ENCODE measurements around the gene HINT3.

Gene HINT3

DNA sequence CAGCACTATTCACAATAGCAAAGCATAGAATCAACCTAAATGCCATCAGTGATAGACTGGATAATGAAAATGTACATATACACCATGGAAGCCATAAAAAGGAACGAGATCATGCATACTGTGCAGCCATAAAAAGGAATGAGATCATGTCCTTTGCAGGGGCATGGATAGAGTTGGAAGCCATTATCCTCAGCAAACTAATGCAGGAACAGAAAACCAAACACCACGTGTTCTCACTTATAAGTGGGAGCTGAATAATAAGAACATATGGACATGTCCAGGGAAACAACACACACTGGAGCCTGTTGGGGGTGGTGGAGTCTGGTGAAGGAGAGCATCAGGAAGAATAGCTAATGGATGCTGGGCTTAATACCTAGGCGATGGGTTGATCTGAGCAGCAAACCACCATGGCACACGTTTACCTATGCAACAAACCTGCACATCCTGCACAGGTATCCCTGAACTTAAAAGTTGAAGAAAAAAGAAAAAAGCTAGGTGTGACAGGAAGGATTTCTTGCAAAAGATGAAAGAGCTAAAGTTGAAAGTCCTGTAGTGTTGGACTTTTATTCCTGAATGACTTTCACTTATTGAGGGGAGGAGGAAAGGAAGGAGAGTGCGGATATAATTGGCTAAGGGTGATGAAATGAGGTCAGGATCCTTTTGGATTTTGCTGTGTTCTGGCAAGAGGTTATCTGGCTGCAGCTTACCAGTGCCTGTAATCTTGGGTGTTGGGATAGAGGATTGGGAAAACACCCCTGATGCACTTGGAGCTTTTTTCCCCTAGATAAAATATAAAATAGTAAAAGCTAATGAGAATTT, 38.3 kb downstream of the HINT3 start:
- H3K4me3 ChIP-seq (ENCODE audit: low read length), result no peak overlapping the region
- TF ChIP-seq, protein P1, sequence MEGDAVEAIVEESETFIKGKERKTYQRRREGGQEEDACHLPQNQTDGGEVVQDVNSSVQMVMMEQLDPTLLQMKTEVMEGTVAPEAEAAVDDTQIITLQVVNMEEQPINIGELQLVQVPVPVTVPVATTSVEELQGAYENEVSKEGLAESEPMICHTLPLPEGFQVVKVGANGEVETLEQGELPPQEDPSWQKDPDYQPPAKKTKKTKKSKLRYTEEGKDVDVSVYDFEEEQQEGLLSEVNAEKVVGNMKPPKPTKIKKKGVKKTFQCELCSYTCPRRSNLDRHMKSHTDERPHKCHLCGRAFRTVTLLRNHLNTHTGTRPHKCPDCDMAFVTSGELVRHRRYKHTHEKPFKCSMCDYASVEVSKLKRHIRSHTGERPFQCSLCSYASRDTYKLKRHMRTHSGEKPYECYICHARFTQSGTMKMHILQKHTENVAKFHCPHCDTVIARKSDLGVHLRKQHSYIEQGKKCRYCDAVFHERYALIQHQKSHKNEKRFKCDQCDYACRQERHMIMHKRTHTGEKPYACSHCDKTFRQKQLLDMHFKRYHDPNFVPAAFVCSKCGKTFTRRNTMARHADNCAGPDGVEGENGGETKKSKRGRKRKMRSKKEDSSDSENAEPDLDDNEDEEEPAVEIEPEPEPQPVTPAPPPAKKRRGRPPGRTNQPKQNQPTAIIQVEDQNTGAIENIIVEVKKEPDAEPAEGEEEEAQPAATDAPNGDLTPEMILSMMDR (IDR thresholded peaks at IDR 0.05; ENCODE audit: insufficient read depth, low read depth, low read length, missing control alignments), result no peak
- DNase-seq (ENCODE audit: low read depth), result no peak

DNA sequence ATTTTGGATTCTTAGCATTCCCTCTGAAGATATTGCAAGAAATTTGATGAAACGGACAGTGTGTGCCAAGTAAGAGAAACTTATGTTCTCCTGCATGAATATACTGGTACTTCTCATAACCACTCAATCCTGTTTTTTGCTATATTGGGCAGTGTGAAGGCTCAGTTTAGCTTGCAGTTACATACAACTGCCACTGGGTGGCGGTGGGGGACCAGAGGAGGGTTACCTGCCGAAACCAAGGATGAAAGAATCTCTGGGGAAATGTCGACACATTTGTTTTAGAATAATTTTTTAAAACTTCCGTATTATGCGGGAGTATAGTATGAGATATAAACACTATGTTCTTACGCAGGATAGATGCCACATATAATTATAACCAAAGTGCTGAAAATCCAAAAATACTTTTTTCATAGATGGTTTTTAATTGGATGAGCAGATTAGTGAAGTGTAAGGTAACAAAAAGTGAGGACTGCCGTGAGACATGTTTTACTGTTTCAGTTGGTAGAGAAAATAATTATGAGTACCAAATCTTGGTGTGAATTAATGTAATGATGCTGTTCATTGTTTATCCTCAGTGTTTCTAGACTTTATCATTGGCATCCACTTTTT, 39.5 kb downstream of the HINT3 start:
- TF ChIP-seq, protein P1 (IDR thresholded peaks at IDR 0.05; ENCODE audit: insufficient read depth, low read depth, low read length, missing control alignments), result peak; percentile 100
- peak; percentile 76 for DNase-seq (ENCODE audit: low read depth)
- no peak overlapping the region for H3K4me3 ChIP-seq (ENCODE audit: low read length)

DNA sequence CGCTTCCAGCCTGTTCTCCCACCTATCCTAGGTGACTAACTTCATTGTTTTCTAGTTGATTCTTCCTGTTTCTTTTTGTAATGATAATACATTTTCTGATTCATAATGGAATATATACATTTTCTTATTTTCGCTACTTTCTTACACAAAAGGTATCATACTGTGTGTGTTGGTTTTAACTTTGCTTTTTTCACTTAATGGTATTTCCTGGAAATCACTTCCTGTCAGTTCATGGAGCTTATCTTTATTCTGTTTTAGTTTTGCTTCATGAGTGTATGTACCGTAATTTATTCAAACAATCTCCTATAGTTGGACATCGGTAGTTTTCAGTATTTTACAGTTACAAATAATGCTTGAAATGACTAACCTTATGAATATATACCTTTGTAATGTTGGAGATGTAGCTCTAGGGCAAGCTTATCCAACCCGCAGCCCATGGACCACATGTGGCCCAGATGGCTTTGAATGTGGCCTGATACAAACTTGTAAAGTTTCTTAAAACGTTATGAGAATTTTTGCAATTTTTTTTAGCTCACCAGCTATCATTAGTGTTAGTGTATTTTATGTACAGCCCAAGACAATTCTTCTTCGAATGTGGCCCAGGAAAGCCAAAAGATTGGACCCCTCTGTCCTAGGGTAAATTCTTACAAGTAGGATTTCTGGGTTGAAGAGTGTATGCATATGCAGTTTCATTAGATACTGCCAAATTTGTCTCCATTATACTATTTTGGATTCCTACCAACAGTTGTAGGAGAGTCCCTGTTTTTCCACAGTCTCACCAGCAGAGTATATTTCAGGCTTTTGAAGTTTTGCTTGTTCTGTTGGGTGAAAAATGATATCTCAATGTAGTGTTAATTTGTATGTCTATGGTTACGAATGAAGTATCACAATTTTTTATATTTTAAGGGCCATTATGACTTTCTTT, 46.4 kb downstream of the HINT3 start:
- TF ChIP-seq, protein P1 (IDR thresholded peaks at IDR 0.05; ENCODE audit: insufficient read depth, low read depth, low read length, missing control alignments), result no peak
- no peak overlapping the region for H3K4me3 ChIP-seq (ENCODE audit: low read length)
- DNase-seq (ENCODE audit: low read depth), result no peak

GRCh38 chr6:126007800-126008199, 51.2 kb downstream of the HINT3 start:
- no peak overlapping the region for H3K4me3 ChIP-seq (ENCODE audit: low read length)
- TF ChIP-seq, protein P1 (IDR thresholded peaks at IDR 0.05; ENCODE audit: insufficient read depth, low read depth, low read length, missing control alignments), result no peak
- DNase-seq (ENCODE audit: low read depth), result no peak

DNA sequence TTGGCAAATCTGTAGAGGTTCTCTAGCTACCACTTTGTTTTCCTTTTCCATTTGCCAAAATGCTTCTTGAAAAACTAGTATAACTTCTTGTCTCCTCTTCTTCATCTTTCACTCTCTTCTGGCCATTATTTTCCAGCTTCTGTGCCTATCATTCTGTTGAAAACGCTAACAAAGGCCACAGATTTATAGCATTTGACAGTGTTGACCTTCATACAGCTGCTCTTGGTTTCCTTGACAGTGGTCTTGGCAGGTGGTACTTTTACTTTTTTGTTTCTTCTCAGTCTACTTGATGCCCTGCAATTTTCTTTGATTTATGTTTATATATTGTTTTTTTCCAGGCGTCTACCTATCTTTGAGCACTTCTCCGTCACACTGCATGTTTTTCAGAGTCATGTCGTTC, 53.5 kb downstream of the HINT3 start:
- no peak overlapping the region for H3K4me3 ChIP-seq (ENCODE audit: low read length)
- DNase-seq (ENCODE audit: low read depth), result no peak
- TF ChIP-seq, protein P1 (IDR thresholded peaks at IDR 0.05; ENCODE audit: insufficient read depth, low read depth, low read length, missing control alignments), result no peak

- H3K4me3 ChIP-seq (ENCODE audit: low read length), result no peak overlapping the region
- no peak for DNase-seq (ENCODE audit: low read depth)
- TF ChIP-seq, protein P1 (IDR thresholded peaks at IDR 0.05; ENCODE audit: insufficient read depth, low read depth, low read length, missing control alignments), result no peak
Observed at GRCh38 chr6:126015863-126016262, 59.3 kb downstream of the HINT3 start.
